ENCODE data around the gene AOX1.
"Not testable (repeated sequence)": the region's sequence is repeated elsewhere in the genome, so short reads cannot be mapped to it uniquely, and the experiment has no call there.

AOX1 gene

GRCh38 chr2:200627110-200627770 is 41.4 kb downstream of the AOX1 start:
- no peak for DNase-seq (ENCODE audit: low read depth)

GRCh38 chr2:200628461-200628860 is 42.6 kb downstream of the AOX1 start:
- not testable (repeated sequence) for DNase-seq (ENCODE audit: low read depth)

GRCh38 chr2:200631287-200631686 is 45.5 kb downstream of the AOX1 start:
- no peak for DNase-seq (ENCODE audit: low read depth)

- no peak for DNase-seq (ENCODE audit: low read depth)
Measured at GRCh38 chr2:200634231-200634964, 48.6 kb downstream of the AOX1 start.

- no peak for DNase-seq (ENCODE audit: low read depth)
Measured at GRCh38 chr2:200635251-200635650, 49.4 kb downstream of the AOX1 start.

- DNase-seq (ENCODE audit: low read depth) = no peak
Measured at GRCh38 chr2:200637901-200638300, 52.1 kb downstream of the AOX1 start.

- DNase-seq (ENCODE audit: low read depth) = no peak
Measured at GRCh38 chr2:200640176-200640575, 54.4 kb downstream of the AOX1 start.

GRCh38 chr2:200640901-200641300 is 55.1 kb downstream of the AOX1 start:
- no peak for DNase-seq (ENCODE audit: low read depth)

- DNase-seq (ENCODE audit: low read depth) = not testable (repeated sequence)
Measured at GRCh38 chr2:200648518-200649281, 62.9 kb downstream of the AOX1 start.

GRCh38 chr2:200649724-200650123 is 63.9 kb downstream of the AOX1 start:
- DNase-seq (ENCODE audit: low read depth) = no peak

GRCh38 chr2:200650195-200650594 is 64.4 kb downstream of the AOX1 start:
- DNase-seq (ENCODE audit: low read depth) = no peak

GRCh38 chr2:200652158-200652557 is 66.3 kb downstream of the AOX1 start:
- no peak for DNase-seq (ENCODE audit: low read depth)

- no peak for DNase-seq (ENCODE audit: low read depth)
Measured at GRCh38 chr2:200653021-200653420, 67.2 kb downstream of the AOX1 start.

- no peak for DNase-seq (ENCODE audit: low read depth)
Measured at GRCh38 chr2:200654823-200655222, 69.0 kb downstream of the AOX1 start.

GRCh38 chr2:200655918-200656580 is 70.2 kb downstream of the AOX1 start:
- no peak for DNase-seq (ENCODE audit: low read depth)

- no peak for DNase-seq (ENCODE audit: low read depth)
Measured at GRCh38 chr2:200658278-200658864, 72.6 kb downstream of the AOX1 start.

GRCh38 chr2:200659410-200659809 is 73.6 kb downstream of the AOX1 start:
- no peak for DNase-seq (ENCODE audit: low read depth)

- DNase-seq (ENCODE audit: low read depth) = no peak
Measured at GRCh38 chr2:200661477-200661876, 75.7 kb downstream of the AOX1 start.

GRCh38 chr2:200662727-200663126 is 76.9 kb downstream of the AOX1 start:
- DNase-seq (ENCODE audit: low read depth) = no peak

GRCh38 chr2:200664770-200665494 is 79.1 kb downstream of the AOX1 start:
- DNase-seq (ENCODE audit: low read depth) = no peak

Measured in activated T-cell treated with anti-CD3 and anti-CD28 coated beads for 1 hour (primary cell).